HCT116 (cell line): Measurements from ENCODE around the gene TMEM45A. TPM values are rescaled to one million over a fixed set of nuclear protein-coding genes. Genes with fewer than 3 reads are reported as not detected.

Experiments used
- ATAC-seq: fragments of 200-7000 bp; cut with Tn5 transposase; 2 replicates; pipeline ENCODE4 v1.9.1; 2020; ENCODE audit warnings: mild to moderate bottlenecking, moderate library complexity
- BruUV-seq: library from RNA; stranded (reverse); fragments of 400-500 nt; replicated peaks from 2 replicates; lab custom pipeline; 2021; lab: Mats Ljungman, UMichigan
- CTCF ChIA-PET: fragments of 300-600 bp; sonication (Branson Sonifier 250); formaldehyde crosslinking; loops from one replicate; lab custom pipeline; 2021; ENCODE audit warnings: antibody characterized with exemption; lab: Charles Lee
- POLR2A ChIA-PET: fragments of 300-600, 350-600 bp; sonication (Branson Sonifier 250); formaldehyde crosslinking; loops from one replicate; lab custom pipeline; 2021; ENCODE audit warnings: antibody characterized with exemption; lab: Charles Lee
- RAD21 ChIA-PET, 2 experiments: fragments of 300-600 bp; sonication (Branson Sonifier 250); formaldehyde crosslinking; loops; one replicate each; lab custom pipeline; 2023; ENCODE audit warnings: low total read pairs in 2 of 2; ENCODE audit not compliant: uncharacterized antibody in 2 of 2, unreplicated experiment in 2 of 2, low non-redundant PET in 1 of 2; lab: Charles Lee
- DNase-seq: peaks from one replicate; pipeline ENCODE4 v3.0.0-alpha.2; 2010; ENCODE audit warnings: low read depth, low spot score
- H2AFZ ChIP-seq: fragments of 200-600 bp; shearing (Covaris generic), sonication (generic); 2 replicates; pipeline ENCODE4 v1.6.1; 2017; ENCODE audit warnings: low read depth, mixed run types, mixed read lengths, antibody characterized with exemption, low read length; ENCODE audit not compliant: poor library complexity, severe bottlenecking
- H3K27ac ChIP-seq: 2 replicates; pipeline ENCODE4 v1.5.1; 2012; ENCODE audit warnings: low read depth, low read length
- H3K27me3 ChIP-seq: fragments of 200-600 bp; sonication (generic); 2 replicates; pipeline ENCODE4 v1.6.1; 2016; ENCODE audit warnings: mixed run types, low read length, mixed read lengths; ENCODE audit not compliant: insufficient read depth
- H3K36me3 ChIP-seq, 2 experiments: fragments of 200-500 bp in 1 of 2; fragments of 200-600 bp in 1 of 2; sonication (Bioruptor generic) in 1 of 2; sonication (generic) in 1 of 2; 2 replicates each; pipeline versions ENCODE4 v1.5.1 to v1.6.1; 2014 to 2016; ENCODE audit warnings: low read length in 2 of 2, inconsistent platforms in 1 of 2, mixed read lengths in 1 of 2, mixed run types in 1 of 2; ENCODE audit not compliant: insufficient read depth in 2 of 2, control insufficient read depth in 1 of 2
- H3K4me1 ChIP-seq, 2 experiments: fragments of 200-600 bp in 1 of 2; sonication (generic) in 1 of 2; 2 replicates each; pipeline versions ENCODE4 v1.5.1 to v1.6.1; 2012 to 2017; ENCODE audit warnings: low read length in 2 of 2, inconsistent platforms in 1 of 2, mild to moderate bottlenecking in 1 of 2, mixed read lengths in 1 of 2, mixed run types in 1 of 2, moderate library complexity in 1 of 2; ENCODE audit not compliant: insufficient read depth in 2 of 2, control insufficient read depth in 1 of 2
- H3K4me2 ChIP-seq: fragments of 200-600 bp; sonication (generic); 2 replicates; pipeline ENCODE4 v1.6.1; 2017; ENCODE audit warnings: mixed run types, low read length, mixed read lengths
- H3K4me3 ChIP-seq, 2 experiments: fragments of 200-600 bp in 1 of 2; sonication (generic) in 1 of 2; replicated peaks in 1 of 2; 2 replicates each; pipeline ENCODE4 v1.5.1; 2011 to 2016; ENCODE audit warnings: low read length in 2 of 2, control low read depth in 1 of 2, low read depth in 1 of 2, mild to moderate bottlenecking in 1 of 2, mixed read lengths in 1 of 2, mixed run types in 1 of 2
- H3K79me2 ChIP-seq: fragments of 200-600 bp; sonication (generic); 2 replicates; pipeline ENCODE4 v1.6.1; 2017; ENCODE audit warnings: mild to moderate bottlenecking, mixed run types, low read length, moderate library complexity, mixed read lengths; ENCODE audit not compliant: insufficient read depth
- H3K9ac ChIP-seq: fragments of 200-600 bp; sonication (generic); 2 replicates; pipeline ENCODE4 v1.6.1; 2016; ENCODE audit warnings: low read length, mixed read lengths
- H3K9me2 ChIP-seq: fragments of 200-600 bp; sonication (generic), shearing (Covaris generic); 2 replicates; pipeline ENCODE4 v1.6.1; 2017; ENCODE audit warnings: mixed run types, mild to moderate bottlenecking, moderate library complexity; ENCODE audit not compliant: insufficient read depth
- H3K9me3 ChIP-seq, 2 experiments: fragments of 200-500 bp in 1 of 2; fragments of 200-600 bp in 1 of 2; sonication (Bioruptor generic) in 1 of 2; sonication (generic) in 1 of 2; 2 replicates each; pipeline ENCODE4 v1.6.1; 2014 to 2017; ENCODE audit warnings: low read length in 2 of 2, mixed read lengths in 2 of 2, inconsistent platforms in 1 of 2, low read depth in 1 of 2, mild to moderate bottlenecking in 1 of 2, mixed run types in 1 of 2, moderate library complexity in 1 of 2; ENCODE audit not compliant: control insufficient read depth in 1 of 2, insufficient read depth in 1 of 2
- H4K20me1 ChIP-seq: fragments of 200-600 bp; sonication (generic), shearing (Covaris generic); 2 replicates; pipeline ENCODE4 v1.6.1; 2017; ENCODE audit warnings: mixed run types, mild to moderate bottlenecking, moderate library complexity; ENCODE audit not compliant: insufficient read depth
- CBX3 ChIP-seq: IDR thresholded peaks from 2 replicates; pipeline ENCODE4 v1.6.1; 2012; ENCODE audit warnings: low read depth
- EGR1 ChIP-seq: IDR thresholded peaks from 2 replicates; pipeline ENCODE4 v1.6.1; 2012; ENCODE audit warnings: low read depth
- ELF1 ChIP-seq: IDR thresholded peaks from 2 replicates; pipeline ENCODE4 v1.6.1; 2012; ENCODE audit warnings: low read depth, borderline replicate concordance
- EZH2 ChIP-seq: fragments of 200-600 bp; sonication (generic); IDR thresholded peaks from 2 replicates; pipeline ENCODE4 v1.6.1; 2017; ENCODE audit warnings: antibody characterized with exemption, mixed run types
- EZH2phosphoT487 ChIP-seq: fragments of 200-600 bp; IDR thresholded peaks from 2 replicates; pipeline ENCODE4 v1.6.1; 2018; ENCODE audit warnings: antibody characterized with exemption, borderline replicate concordance
- JUND ChIP-seq: IDR thresholded peaks from 2 replicates; pipeline ENCODE4 v1.6.1; 2012
- POLR2A ChIP-seq: IDR thresholded peaks from 2 replicates; pipeline ENCODE4 v1.7.0; 2011; ENCODE audit warnings: borderline replicate concordance; ENCODE audit not compliant: insufficient read depth, insufficient read length; ENCODE audit errors: extremely low read depth
- RAD21 ChIP-seq: IDR thresholded peaks from 2 replicates; pipeline ENCODE4 v1.6.1; 2012; ENCODE audit warnings: low read depth, mild to moderate bottlenecking
- SIN3A ChIP-seq: IDR thresholded peaks from 2 replicates; pipeline ENCODE4 v1.6.1; 2012; ENCODE audit warnings: low read depth
- SP1 ChIP-seq: IDR thresholded peaks from 2 replicates; pipeline ENCODE4 v1.6.1; 2012; ENCODE audit warnings: low read depth
- YY1 ChIP-seq: IDR thresholded peaks from 2 replicates; pipeline ENCODE4 v1.6.1; 2011; ENCODE audit warnings: low read length, low read depth, moderate library complexity, mild to moderate bottlenecking; ENCODE audit not compliant: insufficient replicate concordance; ENCODE audit errors: extremely low read depth
- ZBTB33 ChIP-seq: IDR thresholded peaks from 2 replicates; pipeline ENCODE4 v1.6.1; 2011; ENCODE audit warnings: mild to moderate bottlenecking, low read length, moderate library complexity; ENCODE audit not compliant: insufficient replicate concordance; ENCODE audit errors: extremely low read depth
- ZFX ChIP-seq: fragments of 450-650 bp; IDR thresholded peaks from 2 replicates; pipeline ENCODE4 v1.6.1; 2017
- ZNF274 ChIP-seq: fragments of 200-500 bp; sonication (Bioruptor generic); IDR thresholded peaks from 2 replicates; pipeline ENCODE4 v1.6.1; 2014; ENCODE audit warnings: mild to moderate bottlenecking, low read depth, low read length, inconsistent platforms
- intact Hi-C: fragments of 100-400 bp; cut with micrococcal nuclease; formaldehyde crosslinking; loops from 2 replicates; pipeline ENCODE4 v1.10.0; 2022
- total RNA-seq: library from RNA; stranded (reverse); gene quantifications from one replicate; pipeline ENCODE4 v1.2.1, GENCODE V29; 2021; ENCODE audit not compliant: unreplicated experiment
- TF ChIP-seq, protein P1 (sequence below): IDR thresholded peaks from 2 replicates; pipeline ENCODE4 v1.6.1; 2012
- TF ChIP-seq, protein P2 (sequence below): IDR thresholded peaks from 2 replicates; pipeline ENCODE4 v1.6.1; 2012; ENCODE audit warnings: low read depth
- TF ChIP-seq, protein P3 (sequence below), 3 experiments: fragments of 200-600 bp in 1 of 3; sonication (generic) in 1 of 3; IDR thresholded peaks in 2 of 3; conservative IDR thresholded peaks in 1 of 3; 2 replicates each; pipeline ENCODE4 v1.5.1; 2012 to 2017; ENCODE audit warnings: low read depth in 2 of 3, low read length in 2 of 3, antibody characterized with exemption in 1 of 3, borderline replicate concordance in 1 of 3, control low read depth in 1 of 3, mild to moderate bottlenecking in 1 of 3, mixed read lengths in 1 of 3, mixed run types in 1 of 3, moderate library complexity in 1 of 3; ENCODE audit not compliant: insufficient read depth in 1 of 3
- TF ChIP-seq, protein P4 (sequence below): IDR thresholded peaks from 2 replicates; pipeline ENCODE4 v1.6.1; 2012

Gene TMEM45A
- total RNA-seq, 1 experiment from 2014 or later: 5.0 TPM

GRCh38 chr3:100609305-100609704, 116.9 kb downstream of the TMEM45A start, which contains the start of gene ADGRG7:
Gene ADGRG7 (plus strand): TSS chr3:100609601. CDS start chr3:100609857, 256 bp downstream.
- ATAC-seq (no peak), DNase-seq (no peak)
- no peak within 1 kb of the TSS for H3K4me2 ChIP-seq
- H3K4me3 ChIP-seq: no peak within 1 kb of the TSS
- H3K27ac ChIP-seq: no peak within 1 kb of the TSS
- no peaks in the 10 kb centered on the region for H3K9me2 ChIP-seq
- intact Hi-C loops: loop anchor here (10.0 kb wide), 2 partner anchors 585 to 765 kb away; no protein-coding TSS in a partner anchor
- H3K79me2 ChIP-seq: no peaks in the 10 kb centered on the region
- H3K27me3 ChIP-seq: no peaks in the 10 kb centered on the region
- no peaks in the 10 kb centered on the region for H3K4me1 ChIP-seq
- no peaks in the 10 kb centered on the region for H3K36me3 ChIP-seq
- ChIA-PET CTCF (no interaction called here), POLR2A (no interaction called here), RAD21 (no interaction called here)
- no peak within 1 kb of the TSS for H3K9ac ChIP-seq
- H3K9me3 ChIP-seq: no peaks in the 10 kb centered on the region
- no TSS peak for BruUV-seq
- no peak within 1 kb of the TSS for H2AFZ ChIP-seq
- H4K20me1 ChIP-seq: no peaks in the 10 kb centered on the region
- TF ChIP-seq RAD21 (no peak), EZH2 (no peak), EGR1 (no peak), EZH2phosphoT487 (no peak), ELF1 (no peak), JUND (no peak), ZBTB33 (no peak), POLR2A (no peak), CBX3 (no peak), YY1 (no peak), SIN3A (no peak), SP1 (no peak), ZFX (no peak), ZNF274 (no peak)
- TF ChIP-seq, protein P1, sequence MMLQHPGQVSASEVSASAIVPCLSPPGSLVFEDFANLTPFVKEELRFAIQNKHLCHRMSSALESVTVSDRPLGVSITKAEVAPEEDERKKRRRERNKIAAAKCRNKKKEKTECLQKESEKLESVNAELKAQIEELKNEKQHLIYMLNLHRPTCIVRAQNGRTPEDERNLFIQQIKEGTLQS: no peak
- TF ChIP-seq, protein P2, sequence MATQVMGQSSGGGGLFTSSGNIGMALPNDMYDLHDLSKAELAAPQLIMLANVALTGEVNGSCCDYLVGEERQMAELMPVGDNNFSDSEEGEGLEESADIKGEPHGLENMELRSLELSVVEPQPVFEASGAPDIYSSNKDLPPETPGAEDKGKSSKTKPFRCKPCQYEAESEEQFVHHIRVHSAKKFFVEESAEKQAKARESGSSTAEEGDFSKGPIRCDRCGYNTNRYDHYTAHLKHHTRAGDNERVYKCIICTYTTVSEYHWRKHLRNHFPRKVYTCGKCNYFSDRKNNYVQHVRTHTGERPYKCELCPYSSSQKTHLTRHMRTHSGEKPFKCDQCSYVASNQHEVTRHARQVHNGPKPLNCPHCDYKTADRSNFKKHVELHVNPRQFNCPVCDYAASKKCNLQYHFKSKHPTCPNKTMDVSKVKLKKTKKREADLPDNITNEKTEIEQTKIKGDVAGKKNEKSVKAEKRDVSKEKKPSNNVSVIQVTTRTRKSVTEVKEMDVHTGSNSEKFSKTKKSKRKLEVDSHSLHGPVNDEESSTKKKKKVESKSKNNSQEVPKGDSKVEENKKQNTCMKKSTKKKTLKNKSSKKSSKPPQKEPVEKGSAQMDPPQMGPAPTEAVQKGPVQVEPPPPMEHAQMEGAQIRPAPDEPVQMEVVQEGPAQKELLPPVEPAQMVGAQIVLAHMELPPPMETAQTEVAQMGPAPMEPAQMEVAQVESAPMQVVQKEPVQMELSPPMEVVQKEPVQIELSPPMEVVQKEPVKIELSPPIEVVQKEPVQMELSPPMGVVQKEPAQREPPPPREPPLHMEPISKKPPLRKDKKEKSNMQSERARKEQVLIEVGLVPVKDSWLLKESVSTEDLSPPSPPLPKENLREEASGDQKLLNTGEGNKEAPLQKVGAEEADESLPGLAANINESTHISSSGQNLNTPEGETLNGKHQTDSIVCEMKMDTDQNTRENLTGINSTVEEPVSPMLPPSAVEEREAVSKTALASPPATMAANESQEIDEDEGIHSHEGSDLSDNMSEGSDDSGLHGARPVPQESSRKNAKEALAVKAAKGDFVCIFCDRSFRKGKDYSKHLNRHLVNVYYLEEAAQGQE: no peak
- TF ChIP-seq, protein P3, sequence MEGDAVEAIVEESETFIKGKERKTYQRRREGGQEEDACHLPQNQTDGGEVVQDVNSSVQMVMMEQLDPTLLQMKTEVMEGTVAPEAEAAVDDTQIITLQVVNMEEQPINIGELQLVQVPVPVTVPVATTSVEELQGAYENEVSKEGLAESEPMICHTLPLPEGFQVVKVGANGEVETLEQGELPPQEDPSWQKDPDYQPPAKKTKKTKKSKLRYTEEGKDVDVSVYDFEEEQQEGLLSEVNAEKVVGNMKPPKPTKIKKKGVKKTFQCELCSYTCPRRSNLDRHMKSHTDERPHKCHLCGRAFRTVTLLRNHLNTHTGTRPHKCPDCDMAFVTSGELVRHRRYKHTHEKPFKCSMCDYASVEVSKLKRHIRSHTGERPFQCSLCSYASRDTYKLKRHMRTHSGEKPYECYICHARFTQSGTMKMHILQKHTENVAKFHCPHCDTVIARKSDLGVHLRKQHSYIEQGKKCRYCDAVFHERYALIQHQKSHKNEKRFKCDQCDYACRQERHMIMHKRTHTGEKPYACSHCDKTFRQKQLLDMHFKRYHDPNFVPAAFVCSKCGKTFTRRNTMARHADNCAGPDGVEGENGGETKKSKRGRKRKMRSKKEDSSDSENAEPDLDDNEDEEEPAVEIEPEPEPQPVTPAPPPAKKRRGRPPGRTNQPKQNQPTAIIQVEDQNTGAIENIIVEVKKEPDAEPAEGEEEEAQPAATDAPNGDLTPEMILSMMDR (IDR thresholded peaks at IDR 0.05 in 2 of 3, conservative IDR thresholded peaks at IDR 0.05 in 1 of 3; ENCODE audit: borderline replicate concordance in 1 of 3, insufficient read depth in 1 of 3, low read depth in 2 of 3, low read length in 2 of 3): no peak
- TF ChIP-seq, protein P4, sequence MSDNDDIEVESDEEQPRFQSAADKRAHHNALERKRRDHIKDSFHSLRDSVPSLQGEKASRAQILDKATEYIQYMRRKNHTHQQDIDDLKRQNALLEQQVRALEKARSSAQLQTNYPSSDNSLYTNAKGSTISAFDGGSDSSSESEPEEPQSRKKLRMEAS: no peak
